Measurements from ENCODE around the gene ZNF581.
A peak's percentile ranks its signal among the peaks of the same experiment; 100 is the strongest.

ZNF581 gene

DNA sequence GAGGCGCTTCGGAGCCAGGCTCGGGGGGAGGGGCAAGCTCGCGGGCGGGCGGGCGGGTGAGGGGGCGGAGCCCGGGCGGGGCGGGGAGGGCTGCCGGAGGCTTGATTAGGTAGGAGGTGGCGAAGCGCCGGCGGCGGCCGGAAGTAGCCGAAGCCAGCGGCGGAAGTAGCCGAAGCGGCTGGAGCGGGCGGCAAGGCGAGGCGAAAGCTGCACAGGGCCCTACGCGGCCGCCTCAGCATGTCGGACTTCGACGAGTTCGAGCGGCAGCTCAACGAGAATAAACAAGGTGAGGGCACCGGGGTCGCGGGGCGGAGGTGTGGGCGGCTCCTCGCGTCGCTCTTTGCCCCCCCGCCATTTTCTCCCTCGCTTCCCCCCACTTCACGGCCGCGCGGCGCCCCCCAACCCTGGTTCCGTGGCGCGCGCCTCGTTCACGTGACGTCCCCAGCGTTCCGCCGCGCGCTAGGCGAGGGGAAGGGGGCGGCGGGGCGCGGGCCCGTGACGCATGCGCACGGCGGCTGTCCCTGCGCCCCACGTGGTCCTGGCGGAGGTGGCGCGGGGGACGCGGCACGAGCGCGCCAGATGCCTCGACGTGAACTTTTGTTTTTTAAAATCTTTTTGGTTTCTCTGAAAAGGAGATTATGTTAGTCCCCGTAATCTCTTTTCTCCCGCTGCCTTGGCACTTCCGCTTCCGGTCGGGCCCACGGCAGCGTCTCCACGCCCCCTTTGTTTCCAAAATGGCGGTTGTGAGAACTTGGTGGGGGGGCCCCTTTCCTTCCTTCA is 11.6 kb downstream of the ZNF581 start, which contains the start of gene U2AF2 (continued):
- TF ChIP-seq OVOL3 (tag by site-specific recombination; IDR thresholded peaks at IDR 0.05) = 0 out of 2 replicates have a peak, but pooled peaks have one; percentile 50
- TF ChIP-seq HOXC10 (CRISPR knock-in tag; IDR thresholded peaks at IDR 0.05) = no peak
- TF ChIP-seq, protein P1, sequence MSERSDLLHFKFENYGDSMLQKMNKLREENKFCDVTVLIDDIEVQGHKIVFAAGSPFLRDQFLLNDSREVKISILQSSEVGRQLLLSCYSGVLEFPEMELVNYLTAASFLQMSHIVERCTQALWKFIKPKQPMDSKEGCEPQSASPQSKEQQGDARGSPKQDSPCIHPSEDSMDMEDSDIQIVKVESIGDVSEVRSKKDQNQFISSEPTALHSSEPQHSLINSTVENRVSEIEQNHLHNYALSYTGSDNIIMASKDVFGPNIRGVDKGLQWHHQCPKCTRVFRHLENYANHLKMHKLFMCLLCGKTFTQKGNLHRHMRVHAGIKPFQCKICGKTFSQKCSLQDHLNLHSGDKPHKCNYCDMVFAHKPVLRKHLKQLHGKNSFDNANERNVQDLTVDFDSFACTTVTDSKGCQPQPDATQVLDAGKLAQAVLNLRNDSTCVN (tag by site-specific recombination; optimal IDR thresholded peaks at IDR 0.05) = peak; percentile 96
- TF ChIP-seq ZNF223 (tag by site-specific recombination; IDR thresholded peaks at IDR 0.05) = no peak
- no peak for TF ChIP-seq GLI2 (tag by site-specific recombination; IDR thresholded peaks at IDR 0.05; ENCODE audit: borderline replicate concordance, low read depth)
- no peak for TF ChIP-seq ZBTB1 (tag by site-specific recombination; IDR thresholded peaks at IDR 0.05)
- no peak for TF ChIP-seq ZNF157 (tag by site-specific recombination; IDR thresholded peaks at IDR 0.05)
- TF ChIP-seq MYNN (tag by site-specific recombination; IDR thresholded peaks at IDR 0.05; ENCODE audit: borderline replicate concordance) = no peak
- no peak for TF ChIP-seq BCL11A (tag by site-specific recombination; IDR thresholded peaks at IDR 0.05; ENCODE audit: low read depth)
- TF ChIP-seq ZNF664 (tag by site-specific recombination; IDR thresholded peaks at IDR 0.05) = no peak
- no peak for TF ChIP-seq ZNF791 (tag by site-specific recombination; IDR thresholded peaks at IDR 0.05)
- TF ChIP-seq REPIN1 (tag by site-specific recombination; IDR thresholded peaks at IDR 0.05; ENCODE audit: low read depth) = 0 out of 2 replicates have a peak, but pooled peaks have one; percentile 48
- TF ChIP-seq FEZF1 (tag by site-specific recombination; IDR thresholded peaks at IDR 0.05) = no peak
- 0 out of 2 replicates have a peak, but pooled peaks have one; percentile 14 for TF ChIP-seq ZBTB8A (tag by site-specific recombination; IDR thresholded peaks at IDR 0.05)
- peak; percentile 67; the same call in 1 of the 2 replicates for TF ChIP-seq ZFP37 (tag by site-specific recombination; IDR thresholded peaks at IDR 0.05)
- TF ChIP-seq TCF7L2 (IDR thresholded peaks at IDR 0.05; ENCODE audit: borderline replicate concordance, low read depth, low read length) = no peak
- TF ChIP-seq ZNF423 (tag by site-specific recombination; IDR thresholded peaks at IDR 0.05) = no peak
- no peak for TF ChIP-seq ZNF202 (tag by site-specific recombination; IDR thresholded peaks at IDR 0.05; ENCODE audit: borderline replicate concordance)
- peak; percentile 76; the same call in 1 of the 2 replicates for TF ChIP-seq PRDM10 (tag by site-specific recombination; IDR thresholded peaks at IDR 0.05)
- no peak for TF ChIP-seq ZNF510 (tag by site-specific recombination; IDR thresholded peaks at IDR 0.05; ENCODE audit: insufficient replicate concordance)
- TF ChIP-seq MZF1 (tag by site-specific recombination; IDR thresholded peaks at IDR 0.05; ENCODE audit: borderline replicate concordance) = no peak
- TF ChIP-seq ZNF184 (tag by site-specific recombination; IDR thresholded peaks at IDR 0.05) = 0 out of 2 replicates have a peak, but pooled peaks have one; percentile 19
- 0 out of 2 replicates have a peak, but pooled peaks have one; percentile 63 for TF ChIP-seq ZNF785 (tag by site-specific recombination; IDR thresholded peaks at IDR 0.05)
- TF ChIP-seq, protein P2, sequence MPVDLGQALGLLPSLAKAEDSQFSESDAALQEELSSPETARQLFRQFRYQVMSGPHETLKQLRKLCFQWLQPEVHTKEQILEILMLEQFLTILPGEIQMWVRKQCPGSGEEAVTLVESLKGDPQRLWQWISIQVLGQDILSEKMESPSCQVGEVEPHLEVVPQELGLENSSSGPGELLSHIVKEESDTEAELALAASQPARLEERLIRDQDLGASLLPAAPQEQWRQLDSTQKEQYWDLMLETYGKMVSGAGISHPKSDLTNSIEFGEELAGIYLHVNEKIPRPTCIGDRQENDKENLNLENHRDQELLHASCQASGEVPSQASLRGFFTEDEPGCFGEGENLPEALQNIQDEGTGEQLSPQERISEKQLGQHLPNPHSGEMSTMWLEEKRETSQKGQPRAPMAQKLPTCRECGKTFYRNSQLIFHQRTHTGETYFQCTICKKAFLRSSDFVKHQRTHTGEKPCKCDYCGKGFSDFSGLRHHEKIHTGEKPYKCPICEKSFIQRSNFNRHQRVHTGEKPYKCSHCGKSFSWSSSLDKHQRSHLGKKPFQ (tag by site-specific recombination; IDR thresholded peaks at IDR 0.05) = no peak
- TF ChIP-seq ZNF514 (tag by site-specific recombination; IDR thresholded peaks at IDR 0.05) = no peak
- TF ChIP-seq YY2 (tag by site-specific recombination; IDR thresholded peaks at IDR 0.05) = peak; percentile 52; the same call in 1 of the 2 replicates
- TF ChIP-seq ELK4 (IDR thresholded peaks at IDR 0.05; ENCODE audit: borderline replicate concordance, low read depth, low read length) = no peak; the same call in 1 of the 2 replicates
- TF ChIP-seq TRIM28 (IDR thresholded peaks at IDR 0.05; ENCODE audit: borderline replicate concordance, low read length) = no peak
- no peak for TF ChIP-seq ZNF140 (tag by site-specific recombination; IDR thresholded peaks at IDR 0.05)
- TF ChIP-seq PRDM6 (tag by site-specific recombination; IDR thresholded peaks at IDR 0.05) = no peak
- TF ChIP-seq KLF7 (tag by site-specific recombination; IDR thresholded peaks at IDR 0.05; ENCODE audit: borderline replicate concordance) = no peak
